Skin epidermis (tissue), 12 donors: ENCODE data around the gene CPEB2.
A peak's percentile ranks its signal among the peaks of the same experiment; 100 is the strongest.

Experiments used
- H3K27ac ChIP-seq, 21 experiments: fragments of 200-600 bp; sonication (generic) in 11 of 21; one replicate each; pipeline ENCODE4 v1.5.0; 2020; ENCODE audit warnings: mild to moderate bottlenecking in 3 of 21, inconsistent platforms in 2 of 21, moderate library complexity in 2 of 21
- H3K4me3 ChIP-seq, 7 experiments: fragments of 200-600 bp; sonication (generic) in 2 of 7; one replicate each; pipeline ENCODE4 v1.5.0; 2020; ENCODE audit warnings: inconsistent platforms in 2 of 7, mild to moderate bottlenecking in 2 of 7, moderate library complexity in 1 of 7

The CPEB2 gene

DNA sequence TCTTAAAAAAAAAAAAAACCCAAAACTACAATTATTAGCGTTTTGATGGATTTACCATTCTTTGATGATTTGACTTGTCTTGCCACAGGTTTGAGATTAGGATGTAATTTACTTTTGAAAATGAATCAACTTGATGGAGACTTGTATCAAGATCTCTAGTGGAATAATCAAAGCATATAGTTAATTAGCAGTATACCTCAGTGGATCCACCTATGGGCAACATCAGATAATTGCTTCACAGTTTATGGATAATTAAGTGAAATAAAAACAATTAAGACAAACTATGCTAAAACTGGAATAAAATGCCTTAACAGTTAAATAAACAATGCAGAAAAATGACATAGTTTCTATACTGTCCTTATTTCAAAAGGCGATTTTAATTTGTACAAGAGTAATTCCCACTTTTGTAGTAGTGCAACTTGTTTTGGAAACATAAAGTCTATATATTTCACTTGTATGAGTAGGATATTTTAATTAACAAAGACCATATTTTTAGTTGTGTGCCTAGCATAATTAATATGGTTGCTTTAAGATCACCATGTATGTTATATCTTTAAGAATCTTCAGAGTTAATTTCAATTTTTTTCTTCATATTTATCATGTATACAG lies 4.2 kb downstream of the CPEB2 start:
- peak overlapping the region in 9 of 21 experiments; percentile 96 to 100 (median 100) for H3K27ac ChIP-seq
- H3K4me3 ChIP-seq, result peak overlapping the region in 4 of 7 experiments; percentile 5 to 92 (median 71)

DNA sequence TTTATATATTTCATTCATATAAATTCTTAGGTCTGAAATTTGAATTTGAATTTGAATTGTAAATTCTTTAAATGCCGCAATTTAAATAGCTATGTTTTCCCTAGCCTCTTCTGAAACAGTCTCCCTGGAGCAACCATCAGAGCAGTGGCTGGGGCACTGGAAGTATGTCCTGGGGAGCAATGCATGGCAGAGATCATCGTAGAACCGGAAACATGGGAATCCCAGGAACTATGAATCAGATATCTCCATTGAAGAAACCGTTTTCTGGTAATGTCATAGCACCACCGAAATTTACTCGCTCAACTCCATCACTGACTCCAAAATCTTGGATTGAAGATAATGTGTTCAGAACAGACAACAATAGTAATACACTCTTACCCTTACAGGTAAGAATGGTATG lies 4.9 kb downstream of the CPEB2 start:
- Histone ChIP-seq H3K27ac (no peak overlapping the region), H3K4me3 (no peak overlapping the region)

DNA sequence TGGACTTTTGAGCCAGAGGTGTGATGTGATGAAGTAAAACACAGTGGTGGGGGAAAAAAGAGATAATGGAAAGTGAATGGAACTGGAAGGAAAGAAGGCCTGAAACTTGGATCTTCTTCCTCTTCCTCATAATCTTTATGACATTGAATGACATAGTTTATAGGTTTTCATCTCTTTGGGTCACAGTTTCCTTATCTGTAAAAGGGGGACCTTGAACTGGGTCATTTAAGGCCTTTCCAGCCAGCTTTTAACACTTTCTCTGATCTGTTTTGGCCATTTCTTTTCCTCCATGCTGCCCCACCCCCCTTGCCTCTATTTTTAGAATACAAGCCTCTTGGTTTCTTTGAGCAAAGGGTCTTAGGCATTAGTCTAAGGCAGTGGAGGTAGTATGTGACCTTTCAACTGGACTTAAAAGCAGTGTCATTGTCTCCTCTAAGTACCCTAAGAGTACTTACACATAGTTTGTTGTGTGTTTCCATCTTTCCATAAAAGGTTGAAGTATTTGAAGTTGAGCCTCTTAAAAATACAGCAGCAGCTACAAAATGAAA lies 7.8 kb downstream of the CPEB2 start:
- H3K4me3 ChIP-seq, result no peak overlapping the region
- no peak overlapping the region for H3K27ac ChIP-seq

DNA sequence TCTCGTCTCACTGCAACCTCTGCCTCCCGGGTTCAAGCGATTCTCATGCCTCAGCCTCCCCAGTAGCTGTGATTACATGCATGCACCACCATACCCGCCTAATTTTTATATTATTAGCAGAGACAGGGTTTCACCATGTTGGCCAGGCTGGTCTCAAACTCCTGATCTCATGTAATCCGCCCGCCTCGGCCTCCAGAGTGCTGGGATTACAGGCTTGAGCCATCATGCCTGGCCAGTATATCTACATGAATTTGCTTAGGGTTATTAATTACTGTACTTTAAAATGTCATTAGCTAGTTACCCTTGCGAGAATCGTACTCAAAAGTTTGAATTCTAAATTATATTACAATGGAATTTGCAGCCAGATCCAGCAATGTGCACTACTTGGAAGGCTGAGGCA lies 8.9 kb downstream of the CPEB2 start:
- no peak overlapping the region for H3K4me3 ChIP-seq
- H3K27ac ChIP-seq, result peak overlapping the region in 1 of 21 experiments; percentile 28

DNA sequence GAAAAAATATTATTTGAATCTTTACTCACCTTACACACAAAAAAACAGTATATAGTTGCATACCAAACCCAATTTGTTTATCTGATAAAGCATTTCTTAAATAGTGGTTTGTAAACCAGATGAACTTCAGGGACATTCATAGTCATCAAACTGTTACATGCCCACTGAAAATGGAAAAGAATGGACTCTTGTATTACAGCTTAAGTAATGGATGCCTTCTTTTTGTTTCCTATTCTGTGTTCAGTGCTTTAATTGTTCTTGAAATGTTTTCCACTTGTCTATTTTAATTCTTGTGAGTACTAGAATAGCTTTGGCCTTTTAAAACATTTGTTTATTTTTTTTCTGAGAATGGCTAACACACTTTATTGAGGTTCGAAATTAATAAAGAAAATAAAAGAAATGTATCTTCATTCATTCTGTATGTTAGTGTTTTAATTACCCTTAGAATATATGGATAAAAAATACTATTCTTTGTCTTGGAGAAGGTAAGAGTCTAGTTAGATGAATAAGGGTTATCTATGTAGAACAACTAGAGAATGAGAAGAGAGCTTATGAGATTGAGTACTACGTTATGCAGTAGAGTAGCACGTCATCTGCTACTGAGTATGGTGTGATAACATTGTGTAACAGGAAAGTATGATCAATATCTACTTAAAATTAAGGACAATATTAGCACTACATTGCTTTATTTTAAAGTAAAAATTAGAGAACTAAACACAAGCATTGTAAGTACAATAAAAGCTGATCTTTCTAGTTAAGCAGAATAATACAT lies 9.9 kb downstream of the CPEB2 start:
- no peak overlapping the region for H3K4me3 ChIP-seq

DNA sequence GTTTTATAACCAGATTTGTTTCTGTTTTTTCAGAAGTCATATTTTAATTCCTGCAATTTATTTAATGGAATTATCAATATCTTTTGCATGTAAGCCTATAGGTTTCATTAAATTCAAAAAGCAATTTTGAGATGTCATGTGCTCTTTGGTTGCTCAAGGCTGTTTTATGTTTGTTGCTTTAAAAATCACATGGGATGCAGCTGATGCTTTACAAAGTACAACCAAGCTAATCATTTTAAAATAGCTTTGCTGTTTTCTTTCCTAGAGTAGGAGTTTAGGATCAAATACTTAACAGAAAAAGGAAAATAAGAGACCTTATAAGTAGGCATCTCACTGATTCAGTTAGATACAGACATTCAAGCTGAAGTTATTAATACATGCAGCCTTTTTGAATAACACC lies 11.3 kb downstream of the CPEB2 start:
- Histone ChIP-seq H3K4me3 (no peak overlapping the region), H3K27ac (no peak overlapping the region)

More for the DNA sequence above, 9.9 kb downstream of the CPEB2 start:
- no peak overlapping the region for H3K27ac ChIP-seq

DNA sequence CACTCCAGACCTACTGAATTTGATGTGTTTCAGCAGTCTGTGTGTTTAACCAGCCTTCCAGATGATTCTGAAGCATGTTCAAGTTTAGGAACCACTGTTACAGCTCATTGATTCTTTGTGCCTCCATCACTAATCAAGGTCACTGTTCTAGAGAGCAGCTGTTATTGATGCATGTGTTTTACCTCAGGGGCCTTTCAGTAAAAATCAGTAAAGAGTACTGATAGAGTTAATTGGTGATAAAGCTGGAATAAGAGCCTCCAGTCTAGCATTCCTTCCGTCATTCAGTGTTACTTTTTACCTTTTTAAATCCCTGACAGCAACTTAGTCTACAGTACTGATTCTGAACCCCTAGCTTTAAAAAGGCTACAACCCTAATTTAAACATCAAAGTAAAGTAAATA lies 12.9 kb downstream of the CPEB2 start:
- no peak overlapping the region for H3K4me3 ChIP-seq
- H3K27ac ChIP-seq, result no peak overlapping the region

DNA sequence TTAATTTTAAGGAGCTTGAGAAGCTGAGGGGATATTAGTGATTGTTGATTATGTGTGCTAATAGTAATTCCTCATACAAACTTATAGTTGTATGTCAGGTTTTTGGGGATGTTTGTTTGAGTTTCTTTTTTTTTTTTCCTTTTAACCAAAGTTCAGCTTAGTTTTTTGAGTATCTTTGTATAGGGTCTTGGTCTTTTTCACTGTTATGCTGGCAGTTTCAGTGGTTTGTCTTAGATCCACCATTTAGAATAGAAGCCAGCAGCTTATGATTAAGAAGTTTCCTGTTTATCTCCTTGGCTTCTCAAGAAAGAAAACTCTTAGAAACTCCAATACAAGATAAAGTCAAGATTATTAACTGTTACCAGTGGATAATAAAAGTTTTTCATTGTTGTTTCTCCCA lies 16.1 kb downstream of the CPEB2 start:
- no peak overlapping the region for H3K4me3 ChIP-seq
- H3K27ac ChIP-seq, result peak overlapping the region in 1 of 21 experiments; percentile 17

DNA sequence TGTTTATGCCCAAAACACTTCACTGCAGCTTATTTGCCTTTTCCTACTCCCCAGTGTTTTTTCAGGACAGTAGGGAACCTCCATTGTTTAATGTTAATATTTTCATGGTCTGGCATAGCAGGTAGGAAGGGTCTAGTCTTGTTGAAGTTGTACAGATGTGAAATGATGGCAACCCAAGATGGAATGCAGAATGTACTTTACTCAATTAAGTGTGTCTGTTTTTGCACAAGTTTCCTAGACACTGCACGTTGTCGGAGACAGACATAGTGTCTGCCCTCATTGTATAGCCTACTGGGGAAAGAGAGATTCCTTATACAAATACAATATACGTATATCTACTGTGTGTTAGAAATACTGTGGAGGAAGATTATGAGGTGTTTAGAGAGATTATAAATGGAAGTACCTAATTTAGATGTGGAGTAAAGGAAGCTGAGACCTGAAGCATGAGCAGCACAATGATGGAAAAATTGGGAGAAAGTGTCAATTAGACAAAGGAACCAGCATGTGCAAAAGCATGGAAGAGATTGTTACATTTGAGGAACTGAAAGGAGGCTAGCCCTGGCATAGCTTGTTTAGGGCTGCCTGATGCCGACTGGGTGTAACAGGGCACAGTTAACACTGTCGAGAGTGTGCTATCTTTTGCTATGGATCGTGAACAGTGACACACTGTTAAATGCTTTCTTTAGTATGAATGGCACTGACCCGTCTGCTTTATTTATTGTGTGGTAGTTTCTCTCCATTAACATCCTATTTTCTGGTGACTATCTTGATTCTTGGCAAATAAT lies 18.4 kb downstream of the CPEB2 start:
- peak overlapping the region in 2 of 21 experiments; percentile 21 to 34 for H3K27ac ChIP-seq

DNA sequence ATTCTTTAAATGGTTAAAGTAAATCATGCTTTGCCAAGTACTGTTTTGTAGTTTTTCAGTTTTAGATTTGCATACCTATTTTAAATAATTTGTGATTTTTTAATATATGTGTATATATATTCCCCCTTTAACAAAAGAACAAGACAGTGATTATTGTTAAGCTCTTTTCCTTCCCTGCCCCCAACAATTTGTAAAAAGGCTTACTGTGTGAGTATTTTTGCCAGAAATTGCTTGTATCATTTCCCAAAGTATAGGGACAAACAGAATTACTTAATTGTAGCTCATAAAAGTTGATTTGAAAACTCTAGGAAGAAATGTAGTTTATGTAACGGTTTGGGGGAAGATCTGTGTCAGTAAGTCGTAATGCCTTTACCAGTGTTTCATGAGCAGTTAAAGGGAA lies 19.0 kb downstream of the CPEB2 start:
- H3K4me3 ChIP-seq, result no peak overlapping the region

More for the DNA sequence above, 18.4 kb downstream of the CPEB2 start:
- no peak overlapping the region for H3K4me3 ChIP-seq

DNA sequence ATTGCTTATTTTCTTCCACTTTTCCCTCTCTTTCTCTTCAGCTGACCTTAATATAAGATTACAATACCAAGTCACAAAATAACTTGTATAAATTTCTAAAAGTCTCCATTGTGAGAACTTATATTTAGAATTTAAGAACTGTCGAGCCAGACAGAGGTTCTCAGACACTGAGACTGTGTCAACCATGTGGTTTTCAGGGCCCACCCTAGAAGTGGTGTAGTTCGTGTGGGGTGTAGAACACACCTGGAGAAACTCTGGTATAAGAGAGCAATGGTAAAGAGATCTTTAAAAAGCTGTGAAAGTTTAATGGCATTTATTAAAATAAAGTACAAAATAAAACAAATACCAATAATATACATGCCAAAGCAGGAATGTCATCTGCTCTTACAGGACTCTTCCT lies 19.7 kb downstream of the CPEB2 start:
- Histone ChIP-seq H3K4me3 (no peak overlapping the region), H3K27ac (peak overlapping the region in 1 of 21 experiments; percentile 10)

More for the DNA sequence above, 19.0 kb downstream of the CPEB2 start:
- H3K27ac ChIP-seq, result peak overlapping the region in 3 of 21 experiments; percentile 18 to 34 (median 21)

DNA sequence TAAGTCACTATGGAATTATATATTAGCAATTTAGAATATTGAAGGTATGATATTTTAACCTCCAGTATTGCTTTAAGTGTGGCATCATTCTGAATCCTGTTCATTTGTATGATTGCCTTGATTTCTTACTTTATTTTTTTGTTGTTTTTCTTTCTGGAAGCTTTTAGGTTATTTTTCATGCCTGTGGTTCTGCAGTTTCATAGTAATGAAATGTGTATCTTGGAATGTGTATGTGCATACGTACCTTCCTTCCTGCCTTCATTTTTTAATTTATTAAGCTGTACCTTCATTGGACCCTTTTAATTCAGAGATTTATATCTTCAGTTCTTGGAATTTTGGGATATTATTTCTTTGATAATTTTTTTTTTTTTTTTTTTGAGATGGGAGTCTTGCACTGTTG lies 22.1 kb downstream of the CPEB2 start:
- no peak overlapping the region for H3K27ac ChIP-seq
- H3K4me3 ChIP-seq, result no peak overlapping the region

DNA sequence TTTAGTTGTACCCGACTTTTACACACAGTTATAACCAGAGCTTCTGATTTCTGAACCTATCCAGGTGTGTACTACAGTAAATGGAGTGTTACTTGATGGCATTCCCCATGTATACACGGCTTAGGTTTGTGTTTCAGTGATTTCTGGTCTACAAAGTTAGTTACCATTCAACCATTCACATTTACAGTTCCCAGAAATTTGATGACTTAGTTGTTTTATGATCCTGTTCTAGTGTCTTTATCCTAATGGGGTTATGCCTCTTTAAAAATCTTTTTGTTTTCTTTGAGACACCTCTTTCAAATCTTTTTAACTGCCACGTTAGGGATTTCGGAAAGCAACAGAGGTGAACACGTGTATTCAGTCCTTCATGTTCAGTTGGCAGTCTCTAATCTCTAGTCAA lies 23.4 kb downstream of the CPEB2 start:
- H3K27ac ChIP-seq, result no peak overlapping the region
- H3K4me3 ChIP-seq, result no peak overlapping the region

DNA sequence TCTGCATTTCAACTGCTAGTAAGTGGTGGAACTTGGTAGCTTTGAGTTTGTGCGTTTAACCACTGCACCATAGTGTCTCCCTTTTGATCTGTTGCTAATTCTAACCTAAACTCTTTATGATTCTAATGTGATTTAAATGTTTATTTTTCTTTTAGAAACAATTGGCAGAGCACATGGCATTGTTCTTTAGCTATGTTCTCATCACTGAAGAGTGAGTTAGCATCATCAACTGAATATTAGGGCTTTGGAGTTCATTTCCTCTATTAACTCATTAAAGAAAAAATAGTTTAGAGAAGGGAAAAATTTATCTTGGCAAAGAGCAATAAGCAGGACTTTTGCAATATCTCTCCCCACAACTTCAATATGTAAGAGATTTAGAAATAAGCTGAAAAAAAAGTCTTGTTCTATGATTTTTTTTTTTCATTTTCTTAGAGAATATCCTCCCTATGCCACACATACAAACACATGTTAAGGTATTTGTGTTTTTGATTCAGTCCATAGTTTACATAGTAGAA lies 25.7 kb downstream of the CPEB2 start:
- Histone ChIP-seq H3K4me3 (no peak overlapping the region), H3K27ac (no peak overlapping the region)

DNA sequence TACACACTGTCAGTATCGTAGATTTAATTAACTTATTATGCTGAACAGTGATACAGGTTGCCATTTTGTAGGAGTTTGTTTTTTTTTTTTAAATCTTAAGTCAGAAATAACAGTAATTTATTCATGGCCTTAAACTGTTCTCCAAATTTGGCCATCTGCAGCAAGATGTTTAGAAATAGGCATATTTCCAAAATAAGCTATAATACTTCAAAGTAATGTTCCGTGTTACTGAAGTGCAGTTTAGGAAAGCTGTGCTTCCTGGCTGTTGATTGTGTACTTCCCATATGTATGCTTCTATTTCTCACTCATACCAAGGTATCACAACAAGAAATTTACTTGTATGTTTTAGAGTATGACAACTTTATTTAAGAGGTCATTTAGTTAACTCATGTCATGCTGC lies 28.9 kb downstream of the CPEB2 start:
- no peak overlapping the region for H3K27ac ChIP-seq
- H3K4me3 ChIP-seq, result no peak overlapping the region

DNA sequence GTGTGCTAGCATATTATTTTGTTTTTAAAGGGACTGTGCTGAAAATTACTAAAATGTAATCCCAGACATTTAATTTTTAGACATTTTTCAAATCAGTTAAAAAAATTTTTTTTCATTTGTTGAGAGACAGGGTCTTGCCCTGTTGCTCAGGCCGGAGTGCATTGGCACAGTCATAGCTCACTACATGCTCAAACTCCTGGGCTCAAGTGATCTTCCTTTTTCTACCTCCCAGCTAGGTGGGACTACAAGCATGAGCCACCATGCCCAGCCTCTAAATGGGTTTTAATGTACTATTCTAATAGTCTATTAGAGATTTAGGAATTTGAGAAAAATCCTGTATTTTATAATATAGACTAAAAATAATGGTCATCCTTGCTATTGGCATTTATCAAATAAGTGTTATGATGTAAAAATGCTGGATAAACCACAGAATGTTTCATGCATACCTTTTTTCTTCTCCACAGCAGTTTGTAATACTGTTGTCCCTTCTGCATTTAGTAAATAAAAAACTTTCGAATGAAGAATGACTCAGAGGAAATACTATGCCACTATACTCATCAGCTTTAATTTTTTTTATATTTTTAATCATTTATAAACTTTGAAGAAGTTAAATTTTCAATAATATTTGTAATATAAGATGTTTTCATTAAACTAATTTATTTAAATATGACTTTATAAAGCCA lies 29.9 kb downstream of the CPEB2 start:
- Histone ChIP-seq H3K4me3 (no peak overlapping the region), H3K27ac (no peak overlapping the region)

DNA sequence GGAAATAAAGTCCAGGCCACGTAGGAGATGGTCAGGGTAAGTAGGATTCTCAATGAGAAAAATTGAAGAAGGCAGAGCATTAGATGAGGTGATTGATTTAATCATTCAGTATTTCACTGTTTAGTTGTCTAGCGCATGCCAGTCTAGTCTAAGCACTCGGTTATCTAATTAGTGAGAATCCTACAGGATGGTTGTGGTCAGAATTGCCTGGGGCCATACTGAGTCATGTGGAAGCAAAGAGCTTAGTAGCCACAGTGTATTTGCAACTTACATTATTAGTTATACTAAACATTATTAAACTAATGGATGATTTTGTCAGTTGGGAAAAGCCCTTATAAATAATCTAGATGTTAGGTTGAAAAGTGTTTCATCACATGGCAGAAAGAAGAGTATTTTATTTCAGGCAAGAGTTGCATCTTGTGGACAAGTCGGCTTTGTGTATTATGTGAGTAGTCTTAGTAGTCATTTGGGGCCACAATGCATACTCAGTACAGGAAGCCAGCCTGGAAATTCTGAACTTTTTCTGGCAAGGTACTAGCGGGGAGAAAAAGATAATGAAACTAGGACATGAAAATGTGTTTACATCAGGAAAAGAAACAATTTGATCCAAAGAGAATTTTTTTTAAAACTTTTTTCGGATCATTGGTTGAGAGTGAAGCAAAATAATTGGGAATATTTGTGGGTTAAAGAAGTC lies 31.9 kb downstream of the CPEB2 start:
- H3K4me3 ChIP-seq, result no peak overlapping the region
- no peak overlapping the region for H3K27ac ChIP-seq

DNA sequence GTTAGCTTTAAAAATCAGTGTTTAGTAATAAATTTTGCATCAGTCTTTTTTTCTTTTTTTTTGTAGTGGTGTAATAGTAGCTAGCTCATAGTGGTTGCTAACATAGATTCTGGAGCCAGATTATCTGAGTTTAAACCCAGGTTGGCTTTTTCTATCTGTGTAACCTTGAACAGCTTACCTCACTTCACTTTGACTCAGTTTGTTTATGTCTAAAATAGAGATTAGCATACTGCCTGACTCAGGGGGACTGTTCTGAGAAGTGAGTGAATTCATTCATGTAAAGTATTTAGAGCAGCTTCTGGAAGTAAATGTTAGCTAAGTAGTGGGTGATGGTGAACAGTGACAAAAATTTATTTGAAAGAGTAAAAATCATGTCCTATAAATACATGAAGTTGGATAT lies 32.9 kb downstream of the CPEB2 start:
- H3K4me3 ChIP-seq, result no peak overlapping the region
- no peak overlapping the region for H3K27ac ChIP-seq

DNA sequence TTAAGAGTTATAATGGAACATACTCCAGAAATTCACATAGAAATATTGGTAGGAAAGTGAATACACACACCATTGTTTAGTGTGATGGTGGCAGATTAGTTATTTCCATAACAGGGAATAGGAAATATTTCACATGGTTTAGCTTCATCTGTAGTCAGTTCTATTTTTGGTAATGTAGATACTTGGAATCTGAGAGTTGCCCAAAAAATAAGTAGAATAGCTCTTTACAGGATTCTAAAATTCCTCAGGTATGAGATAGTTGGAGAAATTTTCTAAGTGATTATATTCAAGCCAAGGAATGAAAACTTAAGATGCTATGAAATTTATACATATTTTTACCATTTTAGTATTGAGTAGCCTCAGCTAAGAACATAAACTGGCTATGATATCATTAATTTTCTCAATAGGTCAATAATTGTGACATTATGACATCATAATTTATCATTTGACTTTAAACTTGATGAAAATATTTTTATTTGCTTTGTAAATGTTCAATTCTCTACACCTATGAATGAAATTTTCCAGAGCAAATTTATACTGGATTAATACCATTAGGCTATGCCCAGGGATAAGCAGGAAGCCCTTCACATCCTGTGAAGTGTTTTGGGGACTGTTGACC lies 35.8 kb downstream of the CPEB2 start:
- Histone ChIP-seq H3K4me3 (no peak overlapping the region), H3K27ac (no peak overlapping the region)
